Measurements from ENCODE around the gene RTL10.

Gene RTL10

DNA sequence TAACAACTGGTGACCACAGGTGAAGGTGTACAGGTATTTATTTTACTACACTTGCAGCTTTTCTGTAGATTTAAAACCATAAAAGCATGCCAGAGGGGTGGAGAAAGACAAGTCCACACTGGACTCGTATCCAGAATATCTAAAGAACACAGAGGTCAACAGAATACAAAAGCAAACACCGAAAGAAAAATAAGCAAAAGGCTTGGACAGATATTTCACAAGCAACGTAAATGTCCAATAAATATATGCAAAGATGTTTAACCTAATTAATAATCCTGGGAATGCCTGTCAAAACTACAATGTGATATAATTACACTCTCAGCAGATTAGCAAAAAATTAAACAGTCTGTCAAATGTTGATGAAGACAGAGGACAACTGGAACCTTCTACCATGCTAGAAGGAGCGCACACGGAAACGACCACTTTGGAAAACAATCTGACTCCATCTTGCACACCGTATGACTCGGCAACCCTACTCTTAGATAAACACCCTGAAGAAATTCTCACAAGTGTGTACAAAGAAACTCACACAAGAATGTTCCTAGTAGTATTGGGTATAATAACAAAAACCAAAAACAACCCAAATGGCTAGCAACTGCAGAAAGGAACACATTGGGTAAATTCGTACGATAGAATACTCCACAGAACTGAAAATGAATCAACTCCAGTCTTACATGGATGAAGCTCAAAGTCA, 27.2 kb downstream of the RTL10 start:
- no peak for DNase-seq (ENCODE audit: low read depth)
- in situ Hi-C loops (cut with HindIII; ENCODE audit: low sequenced_read_pairs): no loop called here

DNA sequence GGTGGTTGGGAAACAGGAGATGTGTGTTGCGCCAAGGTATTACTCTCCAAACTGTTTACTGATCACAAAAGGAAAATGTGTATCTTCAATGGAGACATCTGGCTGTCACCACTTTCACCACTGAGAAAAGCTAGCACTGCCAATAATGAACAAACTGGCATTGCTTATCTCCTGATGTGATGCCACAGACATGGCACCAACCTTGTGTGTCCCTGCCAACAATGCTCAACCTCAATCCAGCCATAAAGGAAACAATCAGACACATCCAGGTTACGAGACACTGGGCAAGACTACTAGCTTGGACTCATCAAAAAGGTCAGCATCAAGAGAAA, 28.1 kb downstream of the RTL10 start:
- TF ChIP-seq, protein P1, sequence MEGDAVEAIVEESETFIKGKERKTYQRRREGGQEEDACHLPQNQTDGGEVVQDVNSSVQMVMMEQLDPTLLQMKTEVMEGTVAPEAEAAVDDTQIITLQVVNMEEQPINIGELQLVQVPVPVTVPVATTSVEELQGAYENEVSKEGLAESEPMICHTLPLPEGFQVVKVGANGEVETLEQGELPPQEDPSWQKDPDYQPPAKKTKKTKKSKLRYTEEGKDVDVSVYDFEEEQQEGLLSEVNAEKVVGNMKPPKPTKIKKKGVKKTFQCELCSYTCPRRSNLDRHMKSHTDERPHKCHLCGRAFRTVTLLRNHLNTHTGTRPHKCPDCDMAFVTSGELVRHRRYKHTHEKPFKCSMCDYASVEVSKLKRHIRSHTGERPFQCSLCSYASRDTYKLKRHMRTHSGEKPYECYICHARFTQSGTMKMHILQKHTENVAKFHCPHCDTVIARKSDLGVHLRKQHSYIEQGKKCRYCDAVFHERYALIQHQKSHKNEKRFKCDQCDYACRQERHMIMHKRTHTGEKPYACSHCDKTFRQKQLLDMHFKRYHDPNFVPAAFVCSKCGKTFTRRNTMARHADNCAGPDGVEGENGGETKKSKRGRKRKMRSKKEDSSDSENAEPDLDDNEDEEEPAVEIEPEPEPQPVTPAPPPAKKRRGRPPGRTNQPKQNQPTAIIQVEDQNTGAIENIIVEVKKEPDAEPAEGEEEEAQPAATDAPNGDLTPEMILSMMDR (IDR thresholded peaks at IDR 0.05; ENCODE audit: low read depth, low read length, missing control alignments): no peak
- in situ Hi-C loops (cut with HindIII; ENCODE audit: low sequenced_read_pairs): no loop called here
- H3K4me3 ChIP-seq (ENCODE audit: low read depth, low read length): no peak overlapping the region
- DNase-seq (ENCODE audit: low read depth): no peak

More for the DNA sequence above, 27.2 kb downstream of the RTL10 start:
- TF ChIP-seq, protein P1 (IDR thresholded peaks at IDR 0.05; ENCODE audit: low read depth, low read length, missing control alignments): no peak
- no peak overlapping the region for H3K4me3 ChIP-seq (ENCODE audit: low read depth, low read length)

DNA sequence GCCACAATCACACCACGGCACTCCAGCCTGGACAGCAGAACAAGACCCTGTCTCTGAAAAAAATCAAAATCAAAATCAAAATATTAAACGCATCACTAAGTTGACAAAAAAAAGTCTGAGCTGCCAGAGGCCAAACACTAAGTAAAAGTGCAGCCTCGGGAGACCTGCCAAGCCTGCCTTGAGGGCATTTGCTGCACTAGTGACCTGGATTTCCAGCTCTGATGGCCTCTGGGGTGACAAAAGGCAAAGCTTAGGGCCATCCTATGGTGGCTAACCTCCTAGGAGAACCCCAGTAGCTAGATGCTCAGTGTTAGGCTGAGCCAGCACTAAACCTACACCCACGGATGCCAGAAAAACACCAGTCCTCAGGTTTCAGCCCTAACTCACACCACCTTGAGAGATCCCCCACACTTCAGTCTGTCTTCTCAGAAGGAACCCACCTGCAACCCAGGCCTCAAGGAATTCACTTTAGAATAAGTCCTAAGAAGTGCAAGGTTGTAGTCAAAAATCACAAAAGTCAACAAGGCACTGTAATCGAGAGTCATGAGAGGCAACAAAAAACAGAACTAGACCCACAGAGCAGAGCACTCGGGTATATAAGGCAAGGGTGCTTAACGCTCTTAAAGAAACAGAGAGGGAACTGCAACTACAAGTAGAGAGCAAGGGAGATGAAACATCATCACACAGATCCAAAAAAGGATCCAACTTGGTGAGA, 28.6 kb downstream of the RTL10 start:
- in situ Hi-C loops (cut with HindIII; ENCODE audit: low sequenced_read_pairs): no loop called here
- TF ChIP-seq, protein P1 (IDR thresholded peaks at IDR 0.05; ENCODE audit: low read depth, low read length, missing control alignments): no peak
- H3K4me3 ChIP-seq (ENCODE audit: low read depth, low read length): no peak overlapping the region
- no peak for DNase-seq (ENCODE audit: low read depth)

DNA sequence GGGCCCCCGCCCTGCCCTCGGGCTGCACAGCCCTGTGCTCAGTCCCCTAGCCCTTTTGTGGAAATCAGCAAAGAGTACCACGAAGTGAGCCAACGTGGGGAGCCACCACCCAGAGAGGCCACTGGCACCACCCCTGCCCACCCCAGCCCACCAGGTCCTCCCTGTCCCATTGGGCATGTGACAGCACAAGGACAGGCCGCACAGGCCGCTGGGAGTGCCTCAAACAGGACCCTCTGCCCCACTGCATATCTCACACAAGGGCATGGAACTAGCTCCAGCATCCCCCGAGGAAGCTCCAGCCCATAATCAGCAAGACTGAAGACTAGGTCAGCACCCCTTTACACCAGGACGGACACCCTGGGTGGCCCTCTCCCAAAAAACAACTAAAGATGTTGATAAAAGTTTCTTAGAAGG, 29.7 kb downstream of the RTL10 start:
- TF ChIP-seq, protein P1 (IDR thresholded peaks at IDR 0.05; ENCODE audit: low read depth, low read length, missing control alignments): no peak
- no peak overlapping the region for H3K4me3 ChIP-seq (ENCODE audit: low read depth, low read length)
- no peak for DNase-seq (ENCODE audit: low read depth)
- in situ Hi-C loops (cut with HindIII; ENCODE audit: low sequenced_read_pairs): no loop called here

DNA sequence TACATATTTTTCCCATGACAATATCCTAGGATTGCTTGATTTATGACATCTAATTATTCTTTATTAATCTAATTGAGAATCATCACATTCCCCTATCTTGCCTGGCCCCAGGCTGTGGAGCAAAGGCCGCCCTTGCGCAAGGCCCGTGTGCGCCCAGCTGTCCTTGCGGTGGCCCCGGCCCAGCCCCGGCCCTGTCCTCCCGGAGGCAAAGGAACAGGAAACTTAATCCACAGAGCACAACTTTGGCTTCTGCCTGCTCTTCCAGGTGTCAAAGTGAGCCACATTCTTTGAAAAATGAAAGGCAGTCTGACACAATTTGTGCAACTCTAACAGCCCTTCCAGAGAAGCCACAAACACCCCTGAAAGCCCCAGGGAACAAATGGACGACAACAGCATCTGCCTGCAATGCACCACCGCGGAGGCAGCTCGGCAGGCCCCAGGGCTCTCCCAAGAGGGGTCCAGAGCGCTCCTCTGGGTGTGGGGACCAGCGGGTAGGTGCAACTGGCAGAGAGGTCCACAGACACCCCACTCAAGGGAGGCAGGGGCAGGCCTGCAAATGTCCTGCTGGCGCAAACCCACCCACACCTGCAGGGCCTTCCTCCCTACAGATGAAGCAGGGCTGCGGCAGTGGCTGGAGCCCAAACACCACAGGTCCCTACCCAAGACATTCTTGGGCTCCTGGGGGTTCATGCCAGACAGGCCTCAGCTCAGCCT, 30.3 kb downstream of the RTL10 start:
- TF ChIP-seq, protein P1 (IDR thresholded peaks at IDR 0.05; ENCODE audit: low read depth, low read length, missing control alignments): no peak
- no peak overlapping the region for H3K4me3 ChIP-seq (ENCODE audit: low read depth, low read length)
- no peak for DNase-seq (ENCODE audit: low read depth)
- in situ Hi-C loops (cut with HindIII; ENCODE audit: low sequenced_read_pairs): no loop called here

DNA sequence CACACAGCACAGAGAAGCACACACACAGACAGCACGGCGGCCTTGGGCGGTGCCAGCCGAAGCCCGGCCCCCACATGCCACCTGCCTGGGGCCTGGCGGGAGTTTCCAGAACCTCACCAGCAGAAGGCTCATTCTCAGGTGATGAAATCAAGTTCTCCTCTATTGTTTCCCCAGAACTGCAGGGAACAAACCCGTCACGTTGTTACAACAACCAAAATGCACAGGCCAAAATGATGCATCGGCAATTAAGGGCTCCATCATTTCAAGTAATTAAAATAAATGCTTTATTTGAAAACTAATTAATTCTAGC, 30.8 kb downstream of the RTL10 start:
- TF ChIP-seq, protein P1 (IDR thresholded peaks at IDR 0.05; ENCODE audit: low read depth, low read length, missing control alignments): no peak
- no peak for DNase-seq (ENCODE audit: low read depth)
- no peak overlapping the region for H3K4me3 ChIP-seq (ENCODE audit: low read depth, low read length)
- in situ Hi-C loops (cut with HindIII; ENCODE audit: low sequenced_read_pairs): no loop called here

Measured in astrocyte of the cerebellum (primary cell).